ENCODE results near the gene MOAP1. TPM values are rescaled to one million over a fixed set of nuclear protein-coding genes. Genes with fewer than 3 reads are reported as not detected.

Gene MOAP1
- total and polyA plus RNA-seq, 2 of the 8 experiments (the other 6 are each of a cell fraction or from before 2014, with no cell fraction given): 18.3 to 20.1 TPM

DNA sequence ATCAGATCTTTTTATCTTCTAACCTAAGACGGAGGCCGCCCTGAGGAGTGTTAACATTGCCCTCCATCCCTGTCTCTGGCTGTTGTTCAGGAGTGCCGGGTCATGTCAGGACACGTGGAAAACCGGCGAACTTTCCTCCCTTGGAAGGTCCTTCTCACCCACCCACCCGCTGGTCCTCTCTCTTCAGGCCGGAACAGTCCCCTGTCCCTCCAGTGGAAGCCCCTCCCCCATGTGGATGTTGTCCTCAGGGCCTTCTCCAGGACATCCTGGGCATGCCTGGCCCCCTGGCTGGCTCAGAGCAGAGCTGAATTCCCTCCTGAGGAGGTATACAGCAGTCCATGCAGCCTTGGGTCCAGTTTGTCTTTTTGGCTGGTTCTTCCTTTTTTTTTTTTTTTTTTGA lies 48.7 kb downstream of the MOAP1 start:
- Histone ChIP-seq H3K18ac (ENCODE audit: extremely low read depth, low read length) (no peak overlapping the region), H3K79me2 (ENCODE audit: control insufficient read depth in 1 of 2, insufficient read depth in 2 of 2, low read length in 2 of 2) (no peaks in the 10 kb centered on the region), H3K4me2 (ENCODE audit: insufficient read depth in 1 of 2, low read depth in 2 of 2, low read length in 2 of 2) (no peak overlapping the region), H3K9me3 (ENCODE audit: insufficient read depth in 2 of 2, low read depth in 1 of 2, low read length in 1 of 2) (no peaks in the 10 kb centered on the region), H3K4ac (replicated peaks; ENCODE audit: insufficient read length, low read depth, low read length) (no peak overlapping the region), H4K8ac (ENCODE audit: extremely low read depth, insufficient read depth, low read length) (no peak overlapping the region), H3K23ac (ENCODE audit: insufficient read length) (no peak overlapping the region), H3K9ac (replicated peaks in 1 of 4; ENCODE audit: extremely low read depth in 1 of 4, low read depth in 3 of 4, low read length in 3 of 4) (no peak overlapping the region), H2BK5ac (ENCODE audit: low read depth, low read length) (no peak overlapping the region), H3K14ac (ENCODE audit: insufficient read length) (no peak overlapping the region), H2AFZ (ENCODE audit: low read length) (no peak overlapping the region; the same call in 1 of the 2 replicates), H4K20me1 (replicated peaks in 1 of 2; ENCODE audit: control insufficient read depth in 1 of 2, insufficient read depth in 2 of 2, low read length in 2 of 2) (no peaks in the 10 kb centered on the region), H2AK5ac (ENCODE audit: low read depth, low read length) (no peak overlapping the region), H3K79me1 (ENCODE audit: low read depth, low read length) (no peaks in the 10 kb centered on the region), H3K36me3 (ENCODE audit: control insufficient read depth in 2 of 4, insufficient read depth in 4 of 4, low read length in 3 of 4) (no peaks in the 10 kb centered on the region), H2BK12ac (ENCODE audit: low read depth, low read length) (no peak overlapping the region), H3K56ac (replicated peaks; ENCODE audit: insufficient read length, low read depth, low read length) (no peak overlapping the region), H3K4me3 (ENCODE audit: extremely low read depth in 1 of 4, insufficient read depth in 2 of 4, low read depth in 3 of 4, low read length in 4 of 4) (no peak overlapping the region), H2BK20ac (ENCODE audit: low read length) (no peak overlapping the region), H3K23me2 (ENCODE audit: low read depth, low read length) (no peaks in the 10 kb centered on the region), H3K4me1 (replicated peaks in 1 of 4; ENCODE audit: control insufficient read depth in 3 of 4, insufficient read depth in 4 of 4, low read length in 3 of 4) (no peaks in the 10 kb centered on the region; a peak in 1 of 7 replicates), H3K27me3 (replicated peaks in 1 of 4; ENCODE audit: control insufficient read depth in 3 of 4, extremely low read depth in 1 of 4, insufficient read depth in 3 of 4, low read length in 3 of 4) (no peaks in the 10 kb centered on the region), H2BK15ac (ENCODE audit: low read length) (no peak overlapping the region), H2BK120ac (replicated peaks; ENCODE audit: low read depth, low read length) (no peak overlapping the region), H4K91ac (replicated peaks; ENCODE audit: insufficient read length, low read length) (no peak overlapping the region), H4K5ac (ENCODE audit: insufficient read length, low read depth, low read length) (no peak overlapping the region), H3K27ac (ENCODE audit: low read depth, low read length) (no peak overlapping the region)
- POLR2A ChIA-PET (ENCODE audit: partially characterized antibody): no interaction called here
- no peak for FAIRE-seq
- DNase-seq (ENCODE audit: low read depth in 1 of 2, low spot score in 2 of 2): no peak
- WGBS, 2 experiments (ENCODE audit: extremely low coverage in 1 of 2, insufficient coverage in 1 of 2, insufficient read length in 1 of 2, insufficient replicate concordance in 2 of 2, low coverage in 1 of 2, low lambda C conversion rate in 2 of 2, missing lambda C conversion rate in 1 of 2): 80% methylated on average over 5 of the region's 8 CpGs; no CpG with 5 or more reads in 1 of the 2 experiments
- CTCF ChIA-PET (ENCODE audit: partially characterized antibody): interaction anchor here (0.6 to 7.8 kb wide), 7 partner anchors 19 to 182 kb away, joined by 3 to 68 read pairs (median 4); partner anchors contain the start of gene ITPK1
- TF ChIP-seq TAF7 (optimal IDR thresholded peaks at IDR 0.05; ENCODE audit: borderline replicate concordance, low read depth, low read length): no peak
- no peak for TF ChIP-seq SIN3A (conservative IDR thresholded peaks at IDR 0.05 in 1 of 2, IDR thresholded peaks at IDR 0.05 in 1 of 2; ENCODE audit: low read depth in 1 of 2, low read length in 2 of 2)
- no peak for TF ChIP-seq FOSL1 (IDR thresholded peaks at IDR 0.05; ENCODE audit: insufficient read depth, low read depth, low read length)
- TF ChIP-seq SIRT6 (IDR thresholded peaks at IDR 0.05; ENCODE audit: low read length): no peak
- TF ChIP-seq RAD21 (IDR thresholded peaks at IDR 0.05 in 1 of 2, conservative IDR thresholded peaks at IDR 0.05 in 1 of 2; ENCODE audit: low read depth in 2 of 2, low read length in 2 of 2): no peak
- TF ChIP-seq SP1 (IDR thresholded peaks at IDR 0.05; ENCODE audit: low read depth, low read length): no peak
- TF ChIP-seq POLR2A (IDR thresholded peaks at IDR 0.05; ENCODE audit: control extremely low read depth in 1 of 2, low read depth in 2 of 2, low read length in 2 of 2): no peak
- no peak for TF ChIP-seq POU5F1 (IDR thresholded peaks at IDR 0.05; ENCODE audit: low read depth, low read length)
- TF ChIP-seq SIX5 (IDR thresholded peaks at IDR 0.05; ENCODE audit: low read depth, low read length): no peak
- no peak for TF ChIP-seq MAFK (IDR thresholded peaks at IDR 0.05; ENCODE audit: low read depth, low read length)
- no peak for TF ChIP-seq EP300 (IDR thresholded peaks at IDR 0.05; ENCODE audit: borderline replicate concordance in 1 of 2, low read depth in 2 of 2, low read length in 2 of 2)
- no peak for TF ChIP-seq NANOG (IDR thresholded peaks at IDR 0.05; ENCODE audit: insufficient read depth, low read depth, low read length, poor library complexity, severe bottlenecking)
- no peak for TF ChIP-seq POLR2AphosphoS5 (IDR thresholded peaks at IDR 0.05; ENCODE audit: low read depth, low read length)
- no peak for TF ChIP-seq JUN (IDR thresholded peaks at IDR 0.05; ENCODE audit: low read depth, low read length)
